HEK293 (cell line): ENCODE measurements around the gene KIF26B.

Experiments used
- CTCF ChIA-PET: fragments of 350-600 bp; formaldehyde crosslinking; extraction: SDS; loops from one replicate; lab custom pipeline; 2021; ENCODE audit warnings: antibody characterized with exemption; lab: Yijun Ruan, JAX
- POLR2A ChIA-PET: fragments of 300-600 bp; formaldehyde crosslinking; extraction: SDS; loops from one replicate; lab custom pipeline; 2020; ENCODE audit warnings: antibody characterized with exemption, inconsistent platforms; lab: Yijun Ruan, JAX
- H3K27ac ChIP-seq: fragments of 200-500 bp; sonication (Bioruptor generic); 2 replicates; pipeline ENCODE4 v1.5.1; 2014; ENCODE audit warnings: low read depth, low read length, control low read depth, inconsistent platforms; ENCODE audit errors: extremely low read depth
- H3K36me3 ChIP-seq, 2 experiments: fragments of 200-500 bp in 1 of 2; sonication (Bioruptor generic) in 1 of 2; 1 replicate in 1 of 2; 2 replicates in 1 of 2; pipeline ENCODE4 v1.5.1; 2014 to 2017; ENCODE audit warnings: inconsistent platforms in 2 of 2, low read length in 2 of 2; ENCODE audit not compliant: control insufficient read depth in 2 of 2, insufficient read depth in 1 of 2
- H3K4me1 ChIP-seq: fragments of 200-500 bp; sonication (Bioruptor generic); 2 replicates; pipeline ENCODE4 v1.5.1; 2014; ENCODE audit warnings: mild to moderate bottlenecking, low read length, inconsistent platforms; ENCODE audit not compliant: control insufficient read depth, insufficient read depth
- H3K4me3 ChIP-seq: 2 replicates; pipeline ENCODE4 v1.5.1; 2011; ENCODE audit warnings: low read depth, mild to moderate bottlenecking, control low read depth, low read length, moderate library complexity
- H3K9me3 ChIP-seq: fragments of 200-500 bp; sonication (Bioruptor generic); 2 replicates; pipeline ENCODE4 v1.5.1; 2014; ENCODE audit warnings: low read depth, low read length, inconsistent platforms; ENCODE audit not compliant: control insufficient read depth, insufficient read depth
- BCL11B ChIP-seq: fragments of 450-650 bp; formaldehyde crosslinking; IDR thresholded peaks from 2 replicates; pipeline ENCODE4 v1.5.1; 2016; ENCODE audit warnings: low read depth, missing biosample characterization, missing genetic modification characterization
- BCL6B ChIP-seq: fragments of 450-650 bp; formaldehyde crosslinking; IDR thresholded peaks from 2 replicates; pipeline ENCODE4 v1.5.1; 2017; ENCODE audit warnings: missing biosample characterization, missing genetic modification characterization
- HOXD13 ChIP-seq: sonication (generic); formaldehyde crosslinking; IDR thresholded peaks from 2 replicates; pipeline ENCODE4 v1.8.0; 2022; ENCODE audit warnings: missing genetic modification reagents, borderline replicate concordance
- KLF1 ChIP-seq: fragments of 450-650 bp; formaldehyde crosslinking; IDR thresholded peaks from 2 replicates; pipeline ENCODE4 v1.5.1; 2016; ENCODE audit warnings: missing biosample characterization, missing genetic modification characterization
- KLF16 ChIP-seq: fragments of 450-650 bp; formaldehyde crosslinking; IDR thresholded peaks from 2 replicates; pipeline ENCODE4 v1.5.1; 2017; ENCODE audit warnings: missing biosample characterization, missing genetic modification characterization
- MEIS1 ChIP-seq: sonication (generic); formaldehyde crosslinking; IDR thresholded peaks from 2 replicates; pipeline ENCODE4 v1.8.1; 2022; ENCODE audit warnings: missing genetic modification reagents, mild to moderate bottlenecking, borderline replicate concordance
- OSR2 ChIP-seq: fragments of 450-650 bp; formaldehyde crosslinking; IDR thresholded peaks from 2 replicates; pipeline ENCODE4 v1.5.1; 2016; ENCODE audit warnings: missing biosample characterization, missing genetic modification characterization
- OVOL3 ChIP-seq: fragments of 450-650 bp; formaldehyde crosslinking; IDR thresholded peaks from 2 replicates; pipeline ENCODE4 v1.5.1; 2016; ENCODE audit warnings: missing biosample characterization, missing genetic modification characterization
- PRDM1 ChIP-seq: fragments of 450-650 bp; formaldehyde crosslinking; IDR thresholded peaks from 2 replicates; pipeline ENCODE4; 2016; ENCODE audit warnings: missing biosample characterization, missing genetic modification characterization
- TCF7L2 ChIP-seq: IDR thresholded peaks from 2 replicates; pipeline ENCODE4 v1.6.1; 2011; ENCODE audit warnings: low read depth, mild to moderate bottlenecking, inconsistent platforms, low read length, moderate library complexity, borderline replicate concordance
- ZBTB21 ChIP-seq: fragments of 450-650 bp; formaldehyde crosslinking; IDR thresholded peaks from 2 replicates; pipeline ENCODE4 v1.5.1; 2017; ENCODE audit warnings: missing biosample characterization, missing genetic modification characterization
- ZBTB44 ChIP-seq: fragments of 450-650 bp; IDR thresholded peaks from 2 replicates; pipeline ENCODE4 v1.5.1; 2018; ENCODE audit warnings: missing biosample characterization, mild to moderate bottlenecking, missing genetic modification characterization
- ZBTB48 ChIP-seq: fragments of 450-650 bp; formaldehyde crosslinking; IDR thresholded peaks from 2 replicates; pipeline ENCODE4 v1.5.1; 2016; ENCODE audit warnings: missing biosample characterization, missing genetic modification characterization
- ZNF138 ChIP-seq: fragments of 450-650 bp; formaldehyde crosslinking; IDR thresholded peaks from 2 replicates; pipeline ENCODE4 v1.5.1; 2016; ENCODE audit warnings: missing biosample characterization, missing genetic modification characterization, borderline replicate concordance
- ZNF16 ChIP-seq: fragments of 450-650 bp; formaldehyde crosslinking; IDR thresholded peaks from 2 replicates; pipeline ENCODE4 v1.5.1; 2016; ENCODE audit warnings: low read depth, missing biosample characterization, missing genetic modification characterization
- ZNF175 ChIP-seq: fragments of 450-650 bp; formaldehyde crosslinking; IDR thresholded peaks from 2 replicates; pipeline ENCODE4 v1.5.1; 2016; ENCODE audit warnings: missing biosample characterization, missing genetic modification characterization
- ZNF239 ChIP-seq: fragments of 450-650 bp; formaldehyde crosslinking; IDR thresholded peaks from 2 replicates; pipeline ENCODE4 v1.5.1; 2016; ENCODE audit warnings: missing biosample characterization, missing genetic modification characterization
- ZNF391 ChIP-seq: fragments of 450-650 bp; formaldehyde crosslinking; IDR thresholded peaks from 2 replicates; pipeline ENCODE4 v1.5.1; 2016; ENCODE audit warnings: low read depth, missing biosample characterization, missing genetic modification characterization, borderline replicate concordance
- ZNF426 ChIP-seq: fragments of 450-650 bp; formaldehyde crosslinking; IDR thresholded peaks from 2 replicates; pipeline ENCODE4 v1.5.1; 2017; ENCODE audit warnings: missing biosample characterization, missing genetic modification characterization, mild to moderate bottlenecking, inconsistent platforms, moderate library complexity
- ZNF488 ChIP-seq: fragments of 450-650 bp; formaldehyde crosslinking; IDR thresholded peaks from 2 replicates; pipeline ENCODE4 v1.5.1; 2016; ENCODE audit warnings: missing biosample characterization, missing genetic modification characterization
- ZNF513 ChIP-seq: fragments of 450-650 bp; IDR thresholded peaks from 2 replicates; pipeline ENCODE4 v1.5.1; 2018; ENCODE audit warnings: missing biosample characterization, missing genetic modification characterization
- ZNF623 ChIP-seq: fragments of 450-650 bp; formaldehyde crosslinking; IDR thresholded peaks from 2 replicates; pipeline ENCODE4 v1.5.1; 2016; ENCODE audit warnings: missing biosample characterization, missing genetic modification characterization
- ZNF664 ChIP-seq: fragments of 450-650 bp; formaldehyde crosslinking; IDR thresholded peaks from 2 replicates; pipeline ENCODE4 v1.5.1; 2016; ENCODE audit warnings: missing biosample characterization, missing genetic modification characterization
- ZNF670 ChIP-seq: fragments of 450-650 bp; formaldehyde crosslinking; IDR thresholded peaks from 2 replicates; pipeline ENCODE4 v1.5.1; 2016; ENCODE audit warnings: missing biosample characterization, missing genetic modification characterization, low read depth
- ZNF707 ChIP-seq: fragments of 450-650 bp; formaldehyde crosslinking; IDR thresholded peaks from 2 replicates; pipeline ENCODE4 v1.5.1; 2016; ENCODE audit warnings: missing biosample characterization, missing genetic modification characterization
- ZNF830 ChIP-seq: fragments of 450-650 bp; IDR thresholded peaks from 2 replicates; pipeline ENCODE4 v1.5.0; 2018; ENCODE audit warnings: missing biosample characterization, missing genetic modification characterization, low read depth, mild to moderate bottlenecking, moderate library complexity

Gene KIF26B

GRCh38 chr1:245183429-245183828 is 28.6 kb downstream of the KIF26B start (continued):
- no peak for TF ChIP-seq ZNF391 (tag by site-specific recombination)

GRCh38 chr1:245184779-245185178 is 30.0 kb downstream of the KIF26B start:
- H3K9me3 ChIP-seq = no peaks in the 10 kb centered on the region
- no peak overlapping the region for H3K4me3 ChIP-seq
- H3K27ac ChIP-seq = no peak overlapping the region
- no peaks in the 10 kb centered on the region for H3K36me3 ChIP-seq
- H3K4me1 ChIP-seq = no peaks in the 10 kb centered on the region
- CTCF ChIA-PET = no interaction called here
- TF ChIP-seq ZNF239 = no peak
- TF ChIP-seq MEIS1 (CRISPR knock-in tag) = no peak
- TF ChIP-seq OSR2 (tag by site-specific recombination) = no peak
- TF ChIP-seq, all 188 proteins: peak for 0
- POLR2A ChIA-PET = no interaction called here

GRCh38 chr1:245188403-245188802 is 33.6 kb downstream of the KIF26B start:
- ChIA-PET CTCF (interaction anchor here (0.6 kb wide), 2 partner anchors 72 to 852 kb away, joined by 3 read pairs; no protein-coding TSS in a partner anchor), POLR2A (no interaction called here)
- TF ChIP-seq BCL11B (tag by site-specific recombination) (no peak), ZNF138 (no peak), ZNF830 (tag by site-specific recombination) (no peak), KLF16 (tag by site-specific recombination) (no peak), BCL6B (tag by site-specific recombination) (no peak), ZNF670 (tag by site-specific recombination) (no peak), ZNF664 (tag by site-specific recombination) (no peak), ZNF16 (no peak), ZNF488 (tag by site-specific recombination) (no peak), KLF1 (no peak), OVOL3 (tag by site-specific recombination) (no peak)
- Histone ChIP-seq H3K27ac (no peak overlapping the region), H3K4me1 (no peaks in the 10 kb centered on the region), H3K9me3 (no peaks in the 10 kb centered on the region), H3K36me3 (no peaks in the 10 kb centered on the region), H3K4me3 (no peak overlapping the region)

GRCh38 chr1:245195398-245195797 is 40.6 kb downstream of the KIF26B start:
- Histone ChIP-seq H3K27ac (no peak overlapping the region), H3K4me3 (no peak overlapping the region), H3K4me1 (no peaks in the 10 kb centered on the region), H3K36me3 (no peaks in the 10 kb centered on the region), H3K9me3 (no peaks in the 10 kb centered on the region)
- no peak for TF ChIP-seq ZNF707 (tag by site-specific recombination)
- TF ChIP-seq ZBTB44 = no peak
- TF ChIP-seq KLF16 (tag by site-specific recombination) = no peak
- TF ChIP-seq MEIS1 (CRISPR knock-in tag) = no peak
- no peak for TF ChIP-seq ZNF513 (tag by site-specific recombination)
- no peak for TF ChIP-seq PRDM1 (tag by site-specific recombination)
- no peak for TF ChIP-seq HOXD13
- TF ChIP-seq ZNF623 = no peak
- TF ChIP-seq ZNF426 (tag by site-specific recombination) = no peak
- no peak for TF ChIP-seq ZNF175
- no peak for TF ChIP-seq ZBTB48 (tag by site-specific recombination)
- no peak for TF ChIP-seq TCF7L2
- TF ChIP-seq ZBTB21 = no peak
- ChIA-PET CTCF (no interaction called here), POLR2A (no interaction called here)
